NCI-H510A treated with DMSO at 0.1 percent for 48 hours (cell line): ENCODE data around the gene ZFYVE19.
A peak's percentile ranks its signal among the peaks of the same experiment; 100 is the strongest.

Experiments used
- DNase-seq: peaks from one replicate; lab custom pipeline; 2025; lab: John Stamatoyannopoulos, UW

The ZFYVE19 gene

GRCh38 chr15:40775740-40776536 is 31.0 kb upstream of the ZFYVE19 start:
- no peak for DNase-seq

DNA sequence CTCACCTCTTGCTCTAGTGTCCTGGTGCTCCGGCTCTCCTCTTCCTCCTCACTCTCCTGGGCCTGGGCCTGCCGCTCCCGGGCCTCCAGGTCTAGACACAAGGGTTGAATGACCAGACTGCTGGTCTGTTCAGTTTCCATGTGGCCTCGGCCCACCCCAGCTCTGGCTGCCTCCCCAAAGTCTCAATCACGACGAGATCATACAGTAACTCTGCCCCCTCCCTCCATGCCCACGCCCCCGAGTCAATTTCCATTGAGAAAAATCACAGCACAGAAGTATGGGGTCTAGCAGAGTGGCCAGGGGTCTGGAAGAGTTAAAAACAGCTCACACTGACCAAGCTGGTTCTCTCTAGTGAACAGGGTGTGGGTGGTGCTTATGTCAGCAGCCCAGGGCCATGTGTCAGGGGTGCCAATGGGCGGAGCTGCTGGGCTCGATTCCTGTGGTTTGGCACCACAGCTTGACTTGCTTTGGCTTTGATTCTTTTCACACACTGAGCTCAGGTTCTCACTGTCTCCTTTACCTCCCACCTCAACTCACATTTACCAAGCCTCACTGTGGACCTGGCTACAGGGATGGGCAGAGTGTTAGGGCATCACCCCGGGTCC is 30.2 kb upstream of the ZFYVE19 start:
- no peak for DNase-seq

- peak; percentile 34 for DNase-seq
Observed at GRCh38 chr15:40782609-40783227, 24.2 kb upstream of the ZFYVE19 start.

DNA sequence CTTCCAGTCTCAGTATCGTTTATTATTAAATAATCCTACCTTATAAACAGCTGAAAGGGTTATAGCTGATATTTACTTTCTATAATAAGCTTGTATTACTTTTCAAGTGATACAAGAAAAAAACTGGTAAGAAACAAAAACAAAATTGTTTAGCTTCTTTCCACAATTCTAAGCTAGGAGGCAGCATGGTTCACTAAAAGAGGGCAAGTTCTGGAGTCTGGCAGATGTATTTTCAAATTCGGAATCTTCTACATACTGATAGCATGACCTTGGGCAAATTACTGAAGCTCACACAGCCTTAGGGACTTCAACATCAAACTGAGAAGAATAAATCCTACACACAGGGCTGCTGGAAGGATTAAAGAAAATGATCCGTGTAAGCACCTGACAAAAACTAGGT is 21.7 kb upstream of the ZFYVE19 start:
- DNase-seq = no peak

DNA sequence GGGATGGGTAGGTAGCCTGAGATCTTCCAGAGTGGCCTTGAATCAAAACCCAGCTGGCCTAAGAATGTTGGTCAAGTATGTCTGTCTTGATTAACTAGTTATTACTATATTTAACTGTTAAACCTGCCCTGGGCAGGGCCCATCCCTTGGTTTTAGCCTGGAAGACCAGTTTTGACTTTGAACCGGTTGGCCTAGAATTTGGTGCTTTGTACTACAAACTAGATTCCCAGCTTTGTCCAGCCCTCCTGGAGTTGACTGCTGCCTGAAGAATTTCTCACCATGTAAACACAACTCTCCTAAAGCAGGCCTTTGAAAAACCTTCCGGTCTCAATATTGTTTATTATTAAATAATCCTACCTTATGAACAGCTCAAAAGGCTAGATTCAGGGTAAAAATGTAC is 21.1 kb upstream of the ZFYVE19 start:
- peak; percentile 25 for DNase-seq

DNA sequence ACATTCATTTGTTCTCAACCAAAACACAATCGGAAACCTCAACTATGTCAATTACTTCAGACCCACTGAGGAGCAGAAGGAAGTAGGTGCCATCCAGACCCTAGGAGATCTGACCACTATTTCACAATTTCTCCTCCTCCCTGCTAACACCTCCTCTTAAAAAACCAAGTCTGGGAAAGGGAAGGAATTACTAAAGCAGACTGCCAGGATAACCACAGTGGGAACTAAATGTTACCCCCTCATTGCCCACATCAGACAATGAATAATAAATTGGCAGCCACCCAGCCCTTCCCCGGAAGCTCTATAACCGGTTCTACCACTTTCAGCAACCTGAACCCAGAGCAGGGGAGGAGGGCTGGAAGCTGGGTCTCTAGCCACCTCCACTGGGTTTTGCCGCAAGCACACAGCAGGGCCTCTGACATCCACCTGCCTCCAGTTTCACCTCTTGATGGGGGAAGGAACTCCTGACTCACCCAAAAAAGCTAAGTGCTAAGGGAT is 19.5 kb upstream of the ZFYVE19 start:
- DNase-seq = peak; percentile 93

DNA sequence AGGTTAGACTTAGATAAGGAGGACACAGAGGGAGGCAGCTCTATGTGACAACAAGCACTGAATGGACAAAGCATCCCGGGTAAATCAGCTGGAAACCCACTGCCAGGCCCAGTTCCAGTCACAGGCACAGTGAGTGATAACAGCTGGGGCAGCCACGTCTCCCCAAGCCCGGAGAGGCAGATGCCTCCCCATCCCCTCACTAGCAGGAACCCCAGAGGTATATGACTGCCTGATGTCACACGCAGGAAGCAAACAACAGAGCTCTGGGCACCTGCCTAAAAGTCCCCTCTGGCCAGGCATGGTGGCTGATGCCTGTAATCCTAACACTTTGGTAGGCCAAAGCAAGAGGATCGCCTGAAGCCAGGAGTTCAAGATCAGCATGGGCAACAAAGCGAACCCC is 18.9 kb upstream of the ZFYVE19 start:
- no peak for DNase-seq

DNA sequence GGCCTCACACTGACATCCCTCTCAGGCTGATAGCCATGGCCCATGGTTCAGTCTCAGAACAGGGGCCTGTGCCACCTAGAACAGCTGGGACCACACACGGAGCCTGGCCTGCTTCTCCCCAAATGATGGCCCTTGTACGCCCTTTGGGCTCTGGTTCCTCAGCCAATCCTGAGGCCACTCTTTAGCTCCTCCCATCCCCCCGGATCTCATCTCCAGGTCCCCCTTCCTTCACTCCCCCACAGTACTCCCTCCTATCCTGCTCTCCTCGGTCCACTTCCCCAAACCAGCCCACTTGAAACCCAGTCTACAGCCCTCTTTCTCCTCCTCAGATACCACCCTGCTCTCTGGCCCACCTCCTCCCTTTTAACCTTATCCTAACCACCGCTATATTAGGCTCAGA is 17.8 kb upstream of the ZFYVE19 start:
- DNase-seq = no peak

DNA sequence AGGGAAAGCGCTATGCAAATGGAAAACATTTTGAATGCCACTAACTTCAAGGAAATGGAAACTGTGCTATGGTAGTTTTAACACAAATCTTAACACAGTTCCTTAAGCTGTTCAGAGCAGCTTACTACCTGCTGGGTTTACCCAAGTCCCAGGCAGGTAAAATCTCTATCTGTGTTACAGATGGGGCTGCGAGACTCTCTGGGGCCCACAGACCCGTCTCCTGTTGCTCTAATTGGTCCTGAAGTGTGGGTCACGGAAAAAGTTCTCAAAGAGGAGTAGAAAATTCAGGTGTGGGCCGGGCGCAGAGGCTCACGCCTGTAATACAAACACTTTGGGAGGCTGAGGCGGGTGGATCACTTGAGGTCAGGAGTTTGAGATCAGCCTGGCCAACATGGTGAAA is 16.9 kb upstream of the ZFYVE19 start:
- DNase-seq = no peak

DNA sequence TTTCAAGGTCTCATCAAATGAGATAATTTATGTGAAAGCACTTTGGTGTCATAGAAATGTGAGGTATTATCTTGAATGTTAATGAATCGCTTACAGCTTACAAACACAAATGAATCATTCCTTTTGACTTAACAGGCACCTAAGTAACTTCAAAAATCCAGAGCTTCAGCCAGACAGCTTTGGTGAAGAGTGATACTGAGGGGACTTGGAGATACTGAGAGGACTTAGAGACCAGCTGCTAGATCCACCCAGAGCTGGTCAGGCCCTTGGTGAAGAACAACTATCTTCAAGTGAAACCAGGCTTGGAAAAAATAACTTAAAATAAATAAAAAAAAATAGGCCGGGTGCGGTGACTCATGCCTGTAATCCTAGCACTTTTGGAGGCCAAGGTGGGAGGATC is 16.2 kb upstream of the ZFYVE19 start:
- no peak for DNase-seq

- DNase-seq = no peak
Observed at GRCh38 chr15:40792394-40792793, 14.5 kb upstream of the ZFYVE19 start.

GRCh38 chr15:40793216-40793989 is 13.5 kb upstream of the ZFYVE19 start:
- DNase-seq = peak; percentile 36

DNA sequence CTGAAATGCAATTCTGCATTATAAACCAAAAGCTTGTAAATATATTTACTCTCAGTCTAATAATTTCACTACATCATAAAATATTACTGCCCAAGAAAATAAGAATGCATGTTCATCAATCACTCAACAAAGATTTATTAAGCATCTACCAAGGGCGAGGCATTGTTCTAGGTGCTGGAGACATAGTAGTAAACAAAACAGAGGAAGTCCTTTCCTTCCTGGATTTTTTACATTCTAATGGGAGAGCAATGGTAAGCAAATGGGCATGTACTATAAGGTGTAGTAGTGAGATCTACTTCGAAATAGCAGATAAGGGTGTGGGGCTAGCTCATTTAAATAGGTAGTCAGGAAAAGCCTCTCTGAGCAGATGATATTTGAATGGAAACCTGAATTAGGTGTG is 10.8 kb upstream of the ZFYVE19 start:
- DNase-seq = no peak

GRCh38 chr15:40796512-40796911 is 10.4 kb upstream of the ZFYVE19 start:
- DNase-seq = no peak

- DNase-seq = no peak
Observed at GRCh38 chr15:40799523-40799922, 7.4 kb upstream of the ZFYVE19 start.

GRCh38 chr15:40803076-40803475 is 3.8 kb upstream of the ZFYVE19 start:
- no peak for DNase-seq

DNA sequence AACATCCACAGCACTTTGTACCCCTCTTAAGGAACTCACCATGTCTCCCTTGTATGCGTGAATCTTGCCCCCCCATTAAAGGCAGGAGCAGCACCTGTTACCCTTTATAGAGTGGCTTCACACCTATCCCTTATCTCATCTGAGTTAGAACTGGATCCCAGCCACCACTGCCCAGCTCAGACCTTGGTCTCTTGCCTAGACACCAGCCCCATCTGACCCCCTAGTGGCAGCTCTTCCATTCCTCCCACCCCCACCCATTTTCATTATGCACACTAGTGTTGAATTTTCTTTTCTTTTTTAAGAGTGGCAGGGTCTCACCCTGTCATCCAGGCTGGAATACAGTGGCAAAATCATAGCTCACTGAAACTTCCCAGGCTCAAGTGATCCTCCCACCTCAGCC is 3.2 kb upstream of the ZFYVE19 start:
- no peak for DNase-seq

DNA sequence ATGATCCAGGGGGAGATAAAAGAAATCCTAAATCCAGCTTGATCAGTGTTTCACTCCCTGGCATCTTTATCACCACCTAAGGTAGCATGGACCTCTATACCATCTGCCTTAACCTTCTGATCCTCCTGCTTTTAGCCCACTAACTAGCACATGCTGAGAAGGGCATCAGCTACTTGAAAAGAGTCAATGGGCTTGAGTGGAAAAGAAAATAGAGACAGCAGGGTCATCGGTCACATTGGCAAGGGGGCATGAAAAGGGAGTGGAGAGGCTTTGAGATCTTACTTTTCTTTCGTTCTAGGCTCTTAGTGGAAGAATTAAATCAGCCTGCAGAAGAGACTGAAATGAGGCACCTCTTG is 239 bp upstream of the ZFYVE19 start:
- no peak for DNase-seq

DNA sequence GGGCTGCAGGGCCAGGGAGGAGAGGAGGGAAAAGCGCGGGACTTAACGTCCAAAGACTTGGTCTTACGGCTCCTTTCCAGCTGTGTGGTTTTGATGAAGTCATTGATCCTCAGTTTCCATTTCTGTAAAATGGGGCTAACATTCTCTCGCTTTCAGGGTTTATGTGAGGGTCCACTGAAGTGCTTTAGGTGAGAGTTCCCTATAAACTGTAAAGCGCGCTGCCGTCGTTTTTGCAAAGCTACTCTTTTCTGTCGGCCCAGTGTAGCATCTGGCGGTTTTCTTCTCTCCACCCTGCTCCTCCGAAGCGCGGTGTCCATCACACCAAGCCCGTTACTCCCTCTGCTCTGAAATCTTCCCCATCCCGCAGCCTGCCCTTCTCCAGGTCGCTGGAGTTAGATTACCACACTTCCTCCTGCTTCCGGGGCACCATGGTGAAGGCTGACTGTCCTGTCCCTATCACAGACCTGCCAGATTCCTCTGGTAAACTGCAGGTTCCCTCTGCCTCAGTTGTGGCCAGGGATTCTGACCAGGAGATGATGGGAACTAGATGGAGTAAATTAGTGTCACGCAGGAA is 1.1 kb downstream of the ZFYVE19 start:
- DNase-seq = no peak

- DNase-seq = no peak
Observed at GRCh38 chr15:40808861-40809450, 2.1 kb downstream of the ZFYVE19 start.

GRCh38 chr15:40812721-40813425 is 6.0 kb downstream of the ZFYVE19 start:
- no peak for DNase-seq
